ENCODE data around the gene ADH1C. TPM values are rescaled to one million over a fixed set of nuclear protein-coding genes. Genes with fewer than 3 reads are reported as not detected.
"Not testable (repeated sequence)": the region's sequence is repeated elsewhere in the genome, so short reads cannot be mapped to it uniquely, and the experiment has no call there.

ADH1C gene
- total RNA-seq, 1 experiment from 2014 or later = not detected

GRCh38 chr4:99383399-99383798, 30.9 kb upstream of the ADH1C start:
- H3K4me2 ChIP-seq (ENCODE audit: low read depth, low read length, poor library complexity, severe bottlenecking) = no peak overlapping the region
- H3K36me3 ChIP-seq (ENCODE audit: insufficient read depth, low read length) = no peaks in the 10 kb centered on the region
- H3K4me1 ChIP-seq (ENCODE audit: low read length) = no peaks in the 10 kb centered on the region
- H3K9me3 ChIP-seq (ENCODE audit: low read length) = no peaks in the 10 kb centered on the region
- H4K20me1 ChIP-seq (ENCODE audit: insufficient read depth, low read depth, low read length) = no peaks in the 10 kb centered on the region
- H3K9ac ChIP-seq (ENCODE audit: low read length) = no peak overlapping the region
- no peaks in the 10 kb centered on the region for H3K9me2 ChIP-seq (replicated peaks; ENCODE audit: insufficient read depth, low read length)
- no peaks in the 10 kb centered on the region for H3K79me2 ChIP-seq (ENCODE audit: low read length)
- H3K27ac ChIP-seq (ENCODE audit: low read length) = no peak overlapping the region
- no peak overlapping the region for H2AFZ ChIP-seq (ENCODE audit: low read length)
- H3K27me3 ChIP-seq (ENCODE audit: low read length) = no peaks in the 10 kb centered on the region
- H3K4me3 ChIP-seq (ENCODE audit: low read length) = no peak overlapping the region
- DNase-seq = no peak

- H3K27me3 ChIP-seq (ENCODE audit: low read length) = no peaks in the 10 kb centered on the region
- no peaks in the 10 kb centered on the region for H4K20me1 ChIP-seq (ENCODE audit: insufficient read depth, low read depth, low read length)
- no peak overlapping the region for H2AFZ ChIP-seq (ENCODE audit: low read length)
- no peak overlapping the region for H3K4me2 ChIP-seq (ENCODE audit: low read depth, low read length, poor library complexity, severe bottlenecking)
- no peaks in the 10 kb centered on the region for H3K79me2 ChIP-seq (ENCODE audit: low read length)
- H3K9me2 ChIP-seq (replicated peaks; ENCODE audit: insufficient read depth, low read length) = no peaks in the 10 kb centered on the region
- H3K9me3 ChIP-seq (ENCODE audit: low read length) = no peaks in the 10 kb centered on the region
- no peaks in the 10 kb centered on the region for H3K4me1 ChIP-seq (ENCODE audit: low read length)
- H3K4me3 ChIP-seq (ENCODE audit: low read length) = no peak overlapping the region
- no peak for DNase-seq
- no peak overlapping the region for H3K27ac ChIP-seq (ENCODE audit: low read length)
- no peaks in the 10 kb centered on the region for H3K36me3 ChIP-seq (ENCODE audit: insufficient read depth, low read length)
- H3K9ac ChIP-seq (ENCODE audit: low read length) = no peak overlapping the region
Measured at GRCh38 chr4:99382745-99383360, 30.3 kb upstream of the ADH1C start.

- Histone ChIP-seq H3K36me3 (ENCODE audit: insufficient read depth, low read length) (no peaks in the 10 kb centered on the region), H3K4me1 (ENCODE audit: low read length) (no peaks in the 10 kb centered on the region), H2AFZ (ENCODE audit: low read length) (no peak overlapping the region), H3K79me2 (ENCODE audit: low read length) (no peaks in the 10 kb centered on the region), H3K9me2 (replicated peaks; ENCODE audit: insufficient read depth, low read length) (no peaks in the 10 kb centered on the region), H3K27ac (ENCODE audit: low read length) (no peak overlapping the region), H3K9ac (ENCODE audit: low read length) (no peak overlapping the region), H4K20me1 (ENCODE audit: insufficient read depth, low read depth, low read length) (no peaks in the 10 kb centered on the region), H3K4me3 (ENCODE audit: low read length) (no peak overlapping the region), H3K27me3 (ENCODE audit: low read length) (no peaks in the 10 kb centered on the region), H3K4me2 (ENCODE audit: low read depth, low read length, poor library complexity, severe bottlenecking) (no peak overlapping the region), H3K9me3 (ENCODE audit: low read length) (no peaks in the 10 kb centered on the region)
- DNase-seq = no peak
Measured at GRCh38 chr4:99381588-99382175, 29.1 kb upstream of the ADH1C start.

GRCh38 chr4:99379571-99379970, 27.0 kb upstream of the ADH1C start:
- H3K4me1 ChIP-seq (ENCODE audit: low read length) = no peaks in the 10 kb centered on the region
- no peaks in the 10 kb centered on the region for H3K36me3 ChIP-seq (ENCODE audit: insufficient read depth, low read length)
- H3K9me2 ChIP-seq (replicated peaks; ENCODE audit: insufficient read depth, low read length) = no peaks in the 10 kb centered on the region
- no peak overlapping the region for H2AFZ ChIP-seq (ENCODE audit: low read length)
- no peaks in the 10 kb centered on the region for H3K9me3 ChIP-seq (ENCODE audit: low read length)
- no peak overlapping the region for H3K9ac ChIP-seq (ENCODE audit: low read length)
- no peaks in the 10 kb centered on the region for H4K20me1 ChIP-seq (ENCODE audit: insufficient read depth, low read depth, low read length)
- H3K4me2 ChIP-seq (ENCODE audit: low read depth, low read length, poor library complexity, severe bottlenecking) = no peak overlapping the region
- DNase-seq = no peak
- H3K27ac ChIP-seq (ENCODE audit: low read length) = no peak overlapping the region
- H3K27me3 ChIP-seq (ENCODE audit: low read length) = no peaks in the 10 kb centered on the region
- H3K4me3 ChIP-seq (ENCODE audit: low read length) = no peak overlapping the region
- no peaks in the 10 kb centered on the region for H3K79me2 ChIP-seq (ENCODE audit: low read length)

GRCh38 chr4:99378876-99379275, 26.3 kb upstream of the ADH1C start:
- no peaks in the 10 kb centered on the region for H3K79me2 ChIP-seq (ENCODE audit: low read length)
- no peak for DNase-seq
- no peak overlapping the region for H3K4me3 ChIP-seq (ENCODE audit: low read length)
- H3K4me2 ChIP-seq (ENCODE audit: low read depth, low read length, poor library complexity, severe bottlenecking) = no peak overlapping the region
- no peak overlapping the region for H3K9ac ChIP-seq (ENCODE audit: low read length)
- no peak overlapping the region for H2AFZ ChIP-seq (ENCODE audit: low read length)
- no peaks in the 10 kb centered on the region for H3K36me3 ChIP-seq (ENCODE audit: insufficient read depth, low read length)
- H3K9me3 ChIP-seq (ENCODE audit: low read length) = no peaks in the 10 kb centered on the region
- H3K9me2 ChIP-seq (replicated peaks; ENCODE audit: insufficient read depth, low read length) = no peaks in the 10 kb centered on the region
- H3K4me1 ChIP-seq (ENCODE audit: low read length) = no peaks in the 10 kb centered on the region
- no peak overlapping the region for H3K27ac ChIP-seq (ENCODE audit: low read length)
- no peaks in the 10 kb centered on the region for H3K27me3 ChIP-seq (ENCODE audit: low read length)
- no peaks in the 10 kb centered on the region for H4K20me1 ChIP-seq (ENCODE audit: insufficient read depth, low read depth, low read length)

GRCh38 chr4:99377341-99377740, 24.8 kb upstream of the ADH1C start:
- H3K27me3 ChIP-seq (ENCODE audit: low read length); H3K9me3 ChIP-seq (ENCODE audit: low read length); H2AFZ ChIP-seq (ENCODE audit: low read length); H3K9ac ChIP-seq (ENCODE audit: low read length); H3K36me3 ChIP-seq (ENCODE audit: insufficient read depth, low read length); H3K9me2 ChIP-seq (replicated peaks; ENCODE audit: insufficient read depth, low read length); H3K4me1 ChIP-seq (ENCODE audit: low read length); H3K27ac ChIP-seq (ENCODE audit: low read length); H3K4me2 ChIP-seq (ENCODE audit: low read depth, low read length, poor library complexity, severe bottlenecking); H4K20me1 ChIP-seq (ENCODE audit: insufficient read depth, low read depth, low read length); H3K4me3 ChIP-seq (ENCODE audit: low read length); H3K79me2 ChIP-seq (ENCODE audit: low read length): not testable (repeated sequence)
- peak; percentile 63 for DNase-seq

GRCh38 chr4:99372464-99372863, 19.9 kb upstream of the ADH1C start:
- not testable (repeated sequence) for H3K27me3 ChIP-seq (ENCODE audit: low read length); H3K79me2 ChIP-seq (ENCODE audit: low read length); H3K27ac ChIP-seq (ENCODE audit: low read length); H3K4me3 ChIP-seq (ENCODE audit: low read length); H3K36me3 ChIP-seq (ENCODE audit: insufficient read depth, low read length); DNase-seq; H2AFZ ChIP-seq (ENCODE audit: low read length); H3K9me3 ChIP-seq (ENCODE audit: low read length); H3K4me1 ChIP-seq (ENCODE audit: low read length); H3K9ac ChIP-seq (ENCODE audit: low read length); H3K4me2 ChIP-seq (ENCODE audit: low read depth, low read length, poor library complexity, severe bottlenecking); H3K9me2 ChIP-seq (replicated peaks; ENCODE audit: insufficient read depth, low read length); H4K20me1 ChIP-seq (ENCODE audit: insufficient read depth, low read depth, low read length)

- H2AFZ ChIP-seq (ENCODE audit: low read length); H3K36me3 ChIP-seq (ENCODE audit: insufficient read depth, low read length); H3K9me3 ChIP-seq (ENCODE audit: low read length); H3K79me2 ChIP-seq (ENCODE audit: low read length); H3K27ac ChIP-seq (ENCODE audit: low read length); H3K4me1 ChIP-seq (ENCODE audit: low read length); H3K4me2 ChIP-seq (ENCODE audit: low read depth, low read length, poor library complexity, severe bottlenecking); H4K20me1 ChIP-seq (ENCODE audit: insufficient read depth, low read depth, low read length); H3K9me2 ChIP-seq (replicated peaks; ENCODE audit: insufficient read depth, low read length); H3K4me3 ChIP-seq (ENCODE audit: low read length); H3K27me3 ChIP-seq (ENCODE audit: low read length); DNase-seq; H3K9ac ChIP-seq (ENCODE audit: low read length): not testable (repeated sequence)
Measured at GRCh38 chr4:99367817-99368216, 15.3 kb upstream of the ADH1C start.
